Lower lobe of right lung (tissue), 2 donors: ENCODE results near the gene ADAMTS12. TPM values are rescaled to one million over a fixed set of nuclear protein-coding genes. Genes with fewer than 3 reads are reported as not detected.

ENCODE experiments used
- ATAC-seq, 2 donors: fragments of 200-7000 bp; cut with Tn5 transposase; one replicate each; pipeline ENCODE4 v1.9.1; 2020 to 2022; ENCODE audit warnings: mild to moderate bottlenecking in 2 of 2, moderate library complexity in 2 of 2
- DNase-seq: peaks from one replicate; pipeline ENCODE4 v3.0.0-alpha.2; 2020
- H3K27ac ChIP-seq: fragments of 200-600 bp; one replicate; pipeline ENCODE4 v1.8.0; 2022
- H3K27me3 ChIP-seq: fragments of 200-600 bp; one replicate; pipeline ENCODE4 v1.8.0; 2022; ENCODE audit warnings: low read depth
- H3K36me3 ChIP-seq: fragments of 200-600 bp; one replicate; pipeline ENCODE4 v1.8.0; 2022; ENCODE audit warnings: mild to moderate bottlenecking
- H3K4me1 ChIP-seq: fragments of 200-600 bp; one replicate; pipeline ENCODE4 v1.8.0; 2022
- H3K4me3 ChIP-seq: fragments of 200-600 bp; one replicate; pipeline ENCODE4 v1.8.0; 2022; ENCODE audit warnings: mild to moderate bottlenecking
- H3K9me3 ChIP-seq: fragments of 200-600 bp; one replicate; pipeline ENCODE4 v1.8.0; 2022
- CTCF ChIP-seq: fragments of 200-600 bp; IDR thresholded peaks from one replicate; pipeline ENCODE4 v1.8.0; 2022; ENCODE audit warnings: antibody characterized with exemption, mild to moderate bottlenecking
- intact Hi-C: fragments of 100-400 bp; cut with DNase I; formaldehyde crosslinking; loops from one replicate; pipeline ENCODE4 v1.11.0; 2022
- total RNA-seq: library from RNA; stranded (reverse); fragmentation: NEBNext Ultra II Directional; extraction: Animal tissue kit (Norgen Biotek cat#: 25700); gene quantifications from one replicate; pipeline ENCODE4 v1.2.1, GENCODE V29; 2021
- donor health status: DM: no; HTN: yes; CAD: no; lungs with severe emphysema.

Gene ADAMTS12
- total RNA-seq, 1 donor from 2014 or later: 7.6 TPM

- H3K27me3 ChIP-seq: peaks cover 6% of the 10 kb centered on the region
- no peaks in the 10 kb centered on the region for H3K9me3 ChIP-seq
- no peak for ATAC-seq
- no peak for DNase-seq
- H3K27ac ChIP-seq: no peak overlapping the region
- no peaks in the 10 kb centered on the region for H3K4me1 ChIP-seq
- no peaks in the 10 kb centered on the region for H3K36me3 ChIP-seq
- intact Hi-C loops: no loop called here
- H3K4me3 ChIP-seq: no peak overlapping the region
- no peak for TF ChIP-seq CTCF
Observed at GRCh38 chr5:33801292-33801691, 90.5 kb downstream of the ADAMTS12 start.

- Histone ChIP-seq H3K27ac (no peak overlapping the region), H3K4me1 (no peaks in the 10 kb centered on the region), H3K27me3 (peaks cover 5% of the 10 kb centered on the region), H3K4me3 (no peak overlapping the region), H3K9me3 (no peaks in the 10 kb centered on the region), H3K36me3 (no peaks in the 10 kb centered on the region)
- ATAC-seq: no peak
- TF ChIP-seq CTCF: no peak
- no peak for DNase-seq
- intact Hi-C loops: no loop called here
Observed at GRCh38 chr5:33800241-33800950, 91.4 kb downstream of the ADAMTS12 start.

- intact Hi-C loops: no loop called here
- H3K27ac ChIP-seq: no peak overlapping the region
- no peak for ATAC-seq
- no peak for TF ChIP-seq CTCF
- no peak overlapping the region for H3K4me3 ChIP-seq
- H3K36me3 ChIP-seq: no peaks in the 10 kb centered on the region
- H3K9me3 ChIP-seq: no peaks in the 10 kb centered on the region
- H3K27me3 ChIP-seq: no peaks in the 10 kb centered on the region
- no peaks in the 10 kb centered on the region for H3K4me1 ChIP-seq
- DNase-seq: no peak
Observed at GRCh38 chr5:33795496-33795895, 96.3 kb downstream of the ADAMTS12 start.

- Histone ChIP-seq H3K9me3 (no peaks in the 10 kb centered on the region), H3K4me1 (no peaks in the 10 kb centered on the region), H3K36me3 (no peaks in the 10 kb centered on the region), H3K4me3 (no peak overlapping the region), H3K27me3 (no peaks in the 10 kb centered on the region), H3K27ac (no peak overlapping the region)
- DNase-seq: no peak
- no peak for TF ChIP-seq CTCF
- ATAC-seq: no peak
- intact Hi-C loops: no loop called here
Observed at GRCh38 chr5:33794550-33795181, 97.1 kb downstream of the ADAMTS12 start.

GRCh38 chr5:33793836-33794549 lies 97.8 kb downstream of the ADAMTS12 start:
- ATAC-seq (no peak), DNase-seq (no peak)
- Histone ChIP-seq H3K36me3 (no peaks in the 10 kb centered on the region), H3K27me3 (no peaks in the 10 kb centered on the region), H3K27ac (no peak overlapping the region), H3K4me1 (no peaks in the 10 kb centered on the region), H3K9me3 (no peaks in the 10 kb centered on the region), H3K4me3 (no peak overlapping the region)
- intact Hi-C loops: no loop called here
- TF ChIP-seq CTCF: no peak
